Measurements from ENCODE around the gene HOMER2. TPM values are rescaled to one million over a fixed set of nuclear protein-coding genes. Genes with fewer than 3 reads are reported as not detected.

The HOMER2 gene
- total RNA-seq, 1 donor from 2014 or later, result 152 TPM

- no peak for DNase-seq (ENCODE audit: low spot score)
These were observed 22.1 kb downstream of the HOMER2 start for GRCh38 chr15:82930461-82930860.

- no peak for DNase-seq (ENCODE audit: low spot score)
These were observed 23.8 kb downstream of the HOMER2 start for GRCh38 chr15:82928711-82929110.

- no peak for DNase-seq (ENCODE audit: low spot score)
These were observed 28.8 kb downstream of the HOMER2 start for GRCh38 chr15:82923744-82924143.

- no peak for DNase-seq (ENCODE audit: low spot score)
These were observed 29.8 kb downstream of the HOMER2 start for GRCh38 chr15:82922737-82923136.

GRCh38 chr15:82921939-82922338 is 30.6 kb downstream of the HOMER2 start:
- DNase-seq (ENCODE audit: low spot score), result no peak

- DNase-seq (ENCODE audit: low spot score), result peak; percentile 71
These were observed 31.3 kb downstream of the HOMER2 start for GRCh38 chr15:82921242-82921641.

- peak; percentile 93 for DNase-seq (ENCODE audit: low spot score)
These were observed 33.2 kb downstream of the HOMER2 start for GRCh38 chr15:82919231-82919886.

GRCh38 chr15:82918607-82919230 is 33.8 kb downstream of the HOMER2 start:
- DNase-seq (ENCODE audit: low spot score), result no peak

GRCh38 chr15:82918162-82918561 is 34.4 kb downstream of the HOMER2 start:
- DNase-seq (ENCODE audit: low spot score), result no peak

GRCh38 chr15:82917249-82917648 is 35.3 kb downstream of the HOMER2 start:
- DNase-seq (ENCODE audit: low spot score), result no peak

GRCh38 chr15:82916161-82916952 is 36.2 kb downstream of the HOMER2 start:
- DNase-seq (ENCODE audit: low spot score), result no peak

GRCh38 chr15:82914396-82914795 is 38.1 kb downstream of the HOMER2 start:
- DNase-seq (ENCODE audit: low spot score), result no peak

GRCh38 chr15:82911458-82911857 is 41.1 kb downstream of the HOMER2 start:
- no peak for DNase-seq (ENCODE audit: low spot score)

- DNase-seq (ENCODE audit: low spot score), result no peak
These were observed 41.8 kb downstream of the HOMER2 start for GRCh38 chr15:82910721-82911120.

- no peak for DNase-seq (ENCODE audit: low spot score)
These were observed 43.3 kb downstream of the HOMER2 start for GRCh38 chr15:82909080-82909815.

GRCh38 chr15:82907350-82907749 is 45.2 kb downstream of the HOMER2 start:
- DNase-seq (ENCODE audit: low spot score), result no peak

GRCh38 chr15:82904574-82904973 is 47.9 kb downstream of the HOMER2 start:
- DNase-seq (ENCODE audit: low spot score), result no peak

GRCh38 chr15:82903511-82903910 is 49.0 kb downstream of the HOMER2 start:
- no peak for DNase-seq (ENCODE audit: low spot score)

- no peak for DNase-seq (ENCODE audit: low spot score)
These were observed 51.3 kb downstream of the HOMER2 start for GRCh38 chr15:82901114-82901805.

- DNase-seq (ENCODE audit: low spot score), result no peak
These were observed 51.9 kb downstream of the HOMER2 start for GRCh38 chr15:82900511-82901060.

- no peak for DNase-seq (ENCODE audit: low spot score)
These were observed 53.6 kb downstream of the HOMER2 start for GRCh38 chr15:82898961-82899360.
